Amniotic epithelial cell (primary cell): Measurements from ENCODE around the gene TSC2.
A peak's percentile ranks its signal among the peaks of the same experiment; 100 is the strongest.

ENCODE experiments used
- DNase-seq: peaks from one replicate; pipeline ENCODE4 v3.0.0-alpha.2; 2010; ENCODE audit warnings: low read depth

Gene TSC2

GRCh38 chr16:2070576-2071453 is 23.0 kb downstream of the TSC2 start:
- DNase-seq: no peak

DNA sequence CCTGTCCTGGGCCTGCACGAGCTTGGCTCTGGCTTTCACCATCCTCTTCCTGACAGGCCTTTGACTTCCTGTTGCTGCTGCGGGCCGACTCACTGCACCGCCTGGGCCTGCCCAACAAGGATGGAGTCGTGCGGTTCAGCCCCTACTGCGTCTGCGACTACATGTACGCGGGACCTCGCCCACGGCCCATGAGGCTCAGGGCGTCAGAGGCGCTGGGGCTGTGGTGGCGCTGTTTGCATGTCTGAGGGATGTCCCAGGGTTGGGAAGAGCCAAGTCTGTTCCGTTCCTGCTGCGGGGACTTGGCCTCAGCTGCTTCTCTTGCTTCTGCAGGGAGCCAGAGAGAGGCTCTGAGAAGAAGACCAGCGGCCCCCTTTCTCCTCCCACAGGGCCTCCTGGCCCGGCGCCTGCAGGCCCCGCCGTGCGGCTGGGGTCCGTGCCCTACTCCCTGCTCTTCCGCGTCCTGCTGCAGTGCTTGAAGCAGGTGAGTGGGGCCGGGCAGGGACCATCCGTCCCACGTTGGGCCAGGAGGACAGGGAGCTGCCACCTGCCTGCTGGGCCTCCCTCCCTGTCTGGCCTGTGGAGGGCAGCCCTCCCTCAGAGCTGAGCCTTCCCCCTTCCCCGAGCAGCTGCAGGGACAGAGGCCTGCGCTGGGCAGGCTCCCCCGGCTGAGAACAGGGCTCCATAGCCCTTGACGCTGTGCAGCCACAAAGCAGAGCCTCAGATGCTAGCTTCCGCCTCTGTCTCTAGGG is 23.8 kb downstream of the TSC2 start:
- DNase-seq: no peak

DNA sequence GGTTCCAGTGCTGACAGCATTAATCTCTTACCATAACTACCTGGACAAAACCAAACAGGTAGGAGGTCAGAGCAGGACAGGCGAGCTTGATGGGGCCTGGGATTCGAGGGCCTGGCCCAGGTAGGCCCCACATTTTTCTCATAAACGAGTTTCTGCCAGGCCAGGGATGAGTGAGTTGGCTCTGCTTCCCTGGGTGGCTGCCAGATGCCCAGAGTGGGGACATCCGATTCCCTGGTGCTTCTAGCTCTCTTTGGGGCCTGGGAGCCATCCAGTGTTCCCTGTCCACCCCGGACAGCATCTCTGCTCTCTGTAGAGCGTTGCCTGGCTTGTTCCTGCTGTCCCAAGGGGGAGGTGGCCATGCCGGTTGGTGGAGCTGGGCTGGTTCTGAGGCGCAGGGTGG is 25.1 kb downstream of the TSC2 start:
- DNase-seq: no peak

DNA sequence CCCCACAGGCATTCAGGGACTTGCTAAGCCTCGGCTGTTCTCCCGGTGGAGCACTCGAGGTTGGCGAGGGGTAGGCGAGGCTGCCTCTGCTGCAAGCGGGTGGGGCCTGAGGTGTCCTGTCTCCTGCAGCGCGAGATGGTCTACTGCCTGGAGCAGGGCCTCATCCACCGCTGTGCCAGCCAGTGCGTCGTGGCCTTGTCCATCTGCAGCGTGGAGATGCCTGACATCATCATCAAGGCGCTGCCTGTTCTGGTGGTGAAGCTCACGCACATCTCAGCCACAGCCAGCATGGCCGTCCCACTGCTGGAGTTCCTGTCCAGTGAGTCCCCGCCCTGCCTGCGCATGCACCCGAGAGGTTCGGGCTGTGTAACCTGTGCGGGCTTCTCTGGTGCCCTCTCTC is 26.3 kb downstream of the TSC2 start:
- DNase-seq: no peak

DNA sequence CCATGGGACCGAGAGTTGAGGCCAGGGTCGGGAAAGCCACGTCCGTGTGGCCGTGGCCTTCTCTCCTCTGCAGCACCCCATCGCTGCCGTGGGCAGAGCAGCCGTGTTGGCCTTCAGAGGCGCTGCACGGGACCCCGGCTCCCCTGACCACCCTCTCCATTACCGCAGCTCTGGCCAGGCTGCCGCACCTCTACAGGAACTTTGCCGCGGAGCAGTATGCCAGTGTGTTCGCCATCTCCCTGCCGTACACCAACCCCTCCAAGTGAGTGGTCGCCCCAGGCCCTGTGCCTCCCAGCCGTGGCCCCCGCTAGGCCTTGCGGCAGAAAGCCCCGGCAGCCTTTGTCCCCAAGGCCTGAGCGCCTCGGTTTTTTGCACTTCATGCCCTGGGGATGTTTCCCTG is 27.8 kb downstream of the TSC2 start:
- no peak for DNase-seq

GRCh38 chr16:2076072-2076865 is 28.5 kb downstream of the TSC2 start:
- no peak for DNase-seq

DNA sequence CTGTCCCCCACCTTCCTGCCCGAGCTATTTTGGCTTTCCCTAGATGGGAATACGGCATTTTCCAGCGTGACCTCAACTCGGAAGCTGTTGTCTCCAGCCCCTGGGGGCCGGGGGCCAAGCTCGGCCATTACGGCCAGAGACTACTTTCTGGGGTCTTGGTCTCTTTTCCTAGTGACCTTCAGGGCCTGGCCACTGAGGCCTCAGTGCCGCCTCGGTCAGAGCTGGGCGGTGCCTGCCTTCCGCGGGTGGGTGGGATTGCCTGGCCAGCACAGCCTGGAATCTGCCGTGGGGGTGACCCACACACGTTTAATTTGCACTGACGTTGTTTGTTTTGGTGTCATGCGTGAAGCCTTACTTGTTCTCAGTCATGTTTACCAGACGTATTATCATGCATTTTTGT is 29.2 kb downstream of the TSC2 start:
- DNase-seq: no peak

GRCh38 chr16:2077696-2078095 is 29.9 kb downstream of the TSC2 start:
- no peak for DNase-seq

GRCh38 chr16:2078096-2078495 is 30.3 kb downstream of the TSC2 start:
- no peak for DNase-seq

DNA sequence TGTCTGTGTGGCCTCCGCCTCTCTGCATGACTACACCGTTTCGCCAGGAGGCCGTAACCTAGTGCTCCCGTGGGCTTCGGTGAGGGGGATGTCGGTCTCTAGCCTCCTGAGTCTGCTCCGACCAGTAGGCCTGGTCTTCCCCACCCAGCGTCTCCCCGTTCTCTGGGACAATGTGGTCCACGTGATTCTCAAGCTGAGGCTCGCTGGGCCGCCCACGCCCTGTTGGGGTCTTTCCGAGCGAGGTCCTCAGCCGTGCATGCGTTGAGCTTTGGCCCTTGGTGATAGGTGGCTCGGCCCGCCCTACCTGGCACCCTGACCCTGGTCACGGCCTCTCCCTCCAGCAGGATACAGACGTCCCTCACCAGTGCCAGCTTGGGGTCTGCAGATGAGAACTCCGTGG is 30.9 kb downstream of the TSC2 start:
- DNase-seq: no peak

GRCh38 chr16:2079311-2079800 is 31.6 kb downstream of the TSC2 start:
- DNase-seq: no peak

GRCh38 chr16:2079991-2080390 is 32.2 kb downstream of the TSC2 start:
- no peak for DNase-seq

GRCh38 chr16:2081201-2082084 is 33.7 kb downstream of the TSC2 start:
- DNase-seq: no peak

DNA sequence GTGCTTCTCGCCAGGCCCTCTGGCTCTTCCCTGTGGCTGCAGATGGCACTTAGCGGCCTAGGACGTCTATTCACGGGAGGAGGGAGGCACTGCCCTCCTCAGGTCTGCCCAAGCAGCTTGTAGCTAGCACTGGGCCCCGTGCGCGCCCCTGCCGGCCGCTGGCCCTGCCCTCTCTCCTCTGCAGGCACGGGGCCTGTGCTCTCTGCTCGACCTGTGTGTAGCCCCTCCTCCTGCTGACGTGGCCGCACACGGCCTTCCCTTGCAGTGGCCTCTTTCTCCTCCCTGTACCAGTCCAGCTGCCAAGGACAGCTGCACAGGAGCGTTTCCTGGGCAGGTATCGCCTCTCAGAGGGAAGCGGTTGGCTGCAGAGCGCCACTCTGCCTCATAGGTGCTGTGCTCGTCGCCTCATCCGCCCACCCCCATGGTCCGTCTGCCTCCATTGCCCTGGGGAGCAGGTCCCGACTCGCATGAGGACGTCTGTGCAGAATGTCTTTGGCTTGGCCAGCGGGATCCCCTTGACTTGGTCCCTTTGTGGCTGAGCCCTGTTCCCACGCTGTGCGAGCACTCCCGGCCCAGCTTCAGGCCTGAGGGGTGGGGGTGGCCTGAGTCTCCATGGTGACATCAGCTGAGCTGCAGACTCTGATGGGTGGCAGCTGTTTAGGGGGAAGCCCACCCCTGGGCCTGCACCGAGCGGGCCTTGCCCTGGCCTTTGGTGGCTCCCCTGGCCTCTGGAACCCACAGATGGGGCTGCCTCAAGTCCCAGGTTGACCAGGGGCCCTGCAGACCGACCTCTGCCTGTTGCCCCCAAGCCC is 34.6 kb downstream of the TSC2 start:
- DNase-seq: peak; percentile 76

DNA sequence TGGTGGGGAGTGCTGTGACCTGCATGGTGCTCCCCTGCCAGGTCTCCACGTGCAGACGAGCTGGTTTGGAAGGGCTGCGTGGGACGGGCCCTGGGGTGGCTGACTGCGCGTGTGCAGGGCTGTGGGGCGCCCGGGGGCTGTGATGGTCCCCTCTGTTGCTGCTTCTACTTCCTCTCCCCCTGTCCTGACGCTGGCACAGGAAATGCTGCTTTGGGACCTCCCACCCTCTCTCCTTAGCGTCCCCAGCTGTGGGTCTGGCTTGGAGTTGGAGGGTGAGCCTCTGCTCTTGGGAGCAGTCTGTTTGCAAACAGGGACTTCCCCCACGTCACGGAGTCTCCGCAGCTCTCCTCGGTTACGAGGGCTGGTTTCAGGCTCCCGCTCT is 35.2 kb downstream of the TSC2 start:
- no peak for DNase-seq

DNA sequence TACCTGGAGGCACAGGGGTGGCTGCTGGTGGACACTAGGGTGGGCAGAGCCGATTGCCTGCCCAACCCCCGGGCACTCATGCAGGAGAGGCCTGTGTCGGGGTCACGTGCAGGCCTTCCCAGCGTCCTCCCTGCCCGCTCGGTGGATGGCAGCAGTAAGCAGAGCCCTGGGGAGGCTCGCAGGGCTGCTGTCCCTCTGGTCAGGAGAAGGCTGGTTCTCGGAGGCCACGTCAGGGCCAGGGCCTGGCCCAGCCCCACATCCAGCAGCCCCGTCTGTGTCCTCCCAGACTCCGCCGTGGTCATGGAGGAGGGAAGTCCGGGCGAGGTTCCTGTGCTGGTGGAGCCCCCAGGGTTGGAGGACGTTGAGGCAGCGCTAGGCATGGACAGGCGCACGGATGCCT is 35.6 kb downstream of the TSC2 start:
- no peak for DNase-seq

DNA sequence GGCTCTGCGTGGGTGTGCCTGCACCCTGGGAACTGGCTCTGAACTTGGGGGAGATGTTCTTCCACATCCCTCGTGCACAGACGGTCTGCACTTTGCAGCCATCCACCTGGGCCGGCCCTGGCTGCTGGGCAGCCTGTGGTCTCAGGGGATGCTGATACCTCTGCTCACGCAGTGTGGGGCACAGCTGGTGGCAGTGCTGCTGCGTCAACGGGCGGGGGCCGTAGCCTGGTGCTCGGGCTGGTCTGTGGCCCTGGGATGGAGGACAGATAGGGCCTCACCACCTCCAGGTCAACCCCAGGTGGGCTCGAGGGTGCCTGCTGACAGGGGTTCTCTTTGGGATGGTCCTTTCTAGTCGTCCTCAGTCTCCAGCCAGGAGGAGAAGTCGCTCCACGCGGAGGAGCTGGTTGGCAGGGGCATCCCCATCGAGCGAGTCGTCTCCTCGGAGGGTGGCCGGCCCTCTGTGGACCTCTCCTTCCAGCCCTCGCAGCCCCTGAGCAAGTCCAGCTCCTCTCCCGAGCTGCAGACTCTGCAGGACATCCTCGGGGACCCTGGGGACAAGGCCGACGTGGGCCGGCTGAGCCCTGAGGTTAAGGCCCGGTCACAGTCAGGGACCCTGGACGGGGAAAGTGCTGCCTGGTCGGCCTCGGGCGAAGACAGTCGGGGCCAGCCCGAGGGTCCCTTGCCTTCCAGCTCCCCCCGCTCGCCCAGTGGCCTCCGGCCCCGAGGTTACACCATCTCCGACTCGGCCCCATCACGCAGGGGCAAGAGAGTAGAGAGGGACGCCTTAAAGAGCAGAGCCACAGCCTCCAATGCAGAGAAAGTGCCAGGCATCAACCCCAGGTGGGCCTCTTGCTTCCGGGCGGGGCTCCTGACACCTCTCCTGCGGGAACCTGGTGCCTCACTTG is 36.3 kb downstream of the TSC2 start:
- DNase-seq: no peak

DNA sequence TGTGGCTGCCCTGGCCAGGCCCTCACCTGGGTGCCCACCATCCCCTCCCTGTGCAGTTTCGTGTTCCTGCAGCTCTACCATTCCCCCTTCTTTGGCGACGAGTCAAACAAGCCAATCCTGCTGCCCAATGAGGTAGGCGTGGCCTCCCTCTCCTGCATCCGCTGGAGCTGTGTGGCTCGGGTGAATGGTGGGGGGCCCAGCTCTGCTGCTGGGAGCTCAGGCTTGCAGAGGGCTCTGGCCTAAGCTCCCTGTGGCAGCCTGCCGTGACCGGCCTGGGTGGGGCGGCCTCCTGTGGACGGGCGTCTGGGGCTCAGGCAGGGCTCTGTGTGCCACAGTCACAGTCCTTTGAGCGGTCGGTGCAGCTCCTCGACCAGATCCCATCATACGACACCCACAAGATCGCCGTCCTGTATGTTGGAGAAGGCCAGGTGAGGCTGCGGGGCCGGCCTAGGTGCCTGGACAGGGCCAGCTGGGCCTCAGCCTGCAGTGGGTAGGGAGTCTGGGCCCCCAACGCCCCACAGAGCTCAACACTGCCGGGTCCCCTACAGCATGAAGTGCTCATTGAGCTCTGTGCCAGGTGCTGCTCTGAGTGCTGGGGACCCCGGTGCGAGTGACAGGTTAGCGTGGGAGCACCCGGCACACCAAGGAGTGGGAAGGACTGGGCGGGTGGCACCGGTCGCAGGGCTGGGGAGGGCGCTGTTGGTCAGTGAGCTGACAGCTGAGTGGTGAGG is 37.3 kb downstream of the TSC2 start:
- no peak for DNase-seq

DNA sequence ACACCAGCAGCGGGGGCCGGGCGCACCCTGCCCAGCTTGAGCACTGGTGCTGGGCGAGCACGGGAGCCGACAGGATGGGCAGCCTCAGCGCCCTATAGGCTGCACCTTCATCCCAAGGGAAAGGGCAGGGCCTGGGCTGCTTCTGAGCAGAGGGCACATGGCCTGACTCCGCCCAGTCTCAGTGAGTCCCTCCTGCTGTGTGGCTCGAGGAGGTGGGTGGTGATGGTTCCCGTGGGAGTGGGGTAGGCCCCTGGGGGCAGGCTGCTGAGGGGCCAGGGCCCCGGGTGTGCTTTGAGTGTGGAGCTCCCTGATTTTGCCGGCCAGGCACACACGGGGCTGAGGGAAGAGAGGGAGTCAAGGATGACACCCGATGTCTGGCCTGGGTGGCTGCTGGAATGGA is 37.9 kb downstream of the TSC2 start:
- DNase-seq: no peak
